K562 (cell line): ENCODE measurements around the gene CEP131. TPM values are rescaled to one million over a fixed set of nuclear protein-coding genes. Genes with fewer than 3 reads are reported as not detected.

Experiments
- CREB3 ChIP-seq: fragments of 450-650 bp; conservative IDR thresholded peaks from 2 replicates; pipeline ENCODE4 v1.6.1; 2016; ENCODE audit warnings: missing genetic modification characterization, low read depth, mild to moderate bottlenecking, missing compliant biosample characterization, moderate library complexity
- GTF2E2 ChIP-seq: fragments of 200-800 bp; sonication (Bioruptor generic); IDR thresholded peaks from 2 replicates; pipeline ENCODE4 v1.6.1; 2016; ENCODE audit warnings: missing genetic modification characterization, missing compliant biosample characterization
- HMG20B ChIP-seq: fragments of 250-450 bp; sonication (Bioruptor Pico); IDR thresholded peaks from 2 replicates; pipeline ENCODE4 v1.5.0; 2021; ENCODE audit warnings: mild to moderate bottlenecking
- MEF2A ChIP-seq: IDR thresholded peaks from 2 replicates; pipeline ENCODE4 v1.6.1; 2011; ENCODE audit warnings: low read depth, mild to moderate bottlenecking, low read length, moderate library complexity; ENCODE audit not compliant: control insufficient read depth
- NKRF ChIP-seq: fragments of 450-650 bp; IDR thresholded peaks from 2 replicates; pipeline ENCODE4 v1.6.1; 2016; ENCODE audit warnings: borderline replicate concordance
- NR2C1 ChIP-seq, 2 experiments: fragments of 450-650 bp; IDR thresholded peaks; 2 replicates each; pipeline ENCODE4 v1.6.1; 2017; ENCODE audit warnings: mild to moderate bottlenecking in 2 of 2, antibody characterized with exemption in 1 of 2, inconsistent platforms in 1 of 2, missing compliant biosample characterization in 1 of 2, missing genetic modification characterization in 1 of 2
- PKNOX1 ChIP-seq: fragments of 450-650 bp; IDR thresholded peaks from 2 replicates; pipeline ENCODE4 v1.6.1; 2016
- POLR2A ChIP-seq: fragments of 450-650 bp; conservative IDR thresholded peaks from 2 replicates; pipeline ENCODE4 v1.6.1; 2016
- RBM25 ChIP-seq: fragments of 200-400 bp; formaldehyde crosslinking; IDR thresholded peaks from 2 replicates; pipeline ENCODE4 v1.6.1; 2018; ENCODE audit warnings: low read length, low read depth, moderate library complexity; ENCODE audit not compliant: severe bottlenecking
- RNF2 ChIP-seq: sonication (generic); IDR thresholded peaks from 2 replicates; pipeline ENCODE4 v1.6.1; 2016
- SAFB ChIP-seq: fragments of 200-400 bp; formaldehyde crosslinking; IDR thresholded peaks from 2 replicates; pipeline ENCODE4 v1.6.1; 2017; ENCODE audit warnings: low read depth, low read length, borderline replicate concordance
- TCF15 ChIP-seq: fragments of 250-450 bp; sonication (Bioruptor Pico); IDR thresholded peaks from 2 replicates; pipeline ENCODE4 v1.8.0; 2022; ENCODE audit warnings: moderate library complexity, mild to moderate bottlenecking, inconsistent platforms
- VEZF1 ChIP-seq: fragments of 200-800 bp; sonication (Bioruptor generic); IDR thresholded peaks from 2 replicates; pipeline ENCODE4 v1.6.1; 2017; ENCODE audit warnings: missing genetic modification characterization, missing compliant biosample characterization
- XRCC4 ChIP-seq: IDR thresholded peaks from one replicate; pipeline ENCODE4 v1.6.1; 2011; ENCODE audit not compliant: insufficient read depth, insufficient read length; ENCODE audit errors: extremely low read depth
- ZNF174 ChIP-seq: fragments of 250-450 bp; sonication (Bioruptor Pico); IDR thresholded peaks from 2 replicates; pipeline ENCODE4 v1.4.0; 2020; ENCODE audit warnings: mild to moderate bottlenecking
- ZNF280A ChIP-seq: fragments of 450-650 bp; IDR thresholded peaks from 2 replicates; pipeline ENCODE4 v1.6.1; 2018; ENCODE audit warnings: mild to moderate bottlenecking, low read depth; ENCODE audit not compliant: partially characterized antibody
- ZNF445 ChIP-seq: fragments of 250-450 bp; sonication (Bioruptor Pico); IDR thresholded peaks from 2 replicates; pipeline ENCODE4 v1.4.0; 2020; ENCODE audit warnings: low read depth, mild to moderate bottlenecking, moderate library complexity
- ZNF57 ChIP-seq: fragments of 450-650 bp; formaldehyde crosslinking; IDR thresholded peaks from 2 replicates; pipeline ENCODE4 v1.4.0; 2020; ENCODE audit warnings: mild to moderate bottlenecking, moderate library complexity
- ZNF668 ChIP-seq: fragments of 250-450 bp; sonication (Bioruptor Pico); IDR thresholded peaks from 2 replicates; pipeline ENCODE4 v1.8.0; 2022; ENCODE audit warnings: mild to moderate bottlenecking, inconsistent platforms
- ZNF76 ChIP-seq: fragments of 250-450 bp; sonication (Bioruptor Pico); IDR thresholded peaks from 2 replicates; pipeline ENCODE4 v1.4.0; 2020; ENCODE audit warnings: mild to moderate bottlenecking, moderate library complexity, borderline replicate concordance
- polyA plus RNA-seq, 8 experiments: library from polyadenylated mRNA; depleted of rRNA in 4 of 8; stranded (reverse) in 5 of 8; unstranded in 3 of 8; fragments of >200 nt; fragmentation: Nextera tagmentation in 2 of 8; fragmentation: Illumina TruSeq in 1 of 8; extraction: Ambion mirVana in 2 of 8; extraction: Trizol in 1 of 8; gene quantifications; 2 replicates each; pipeline versions ENCODE4 v1.2.1 to v1.2.3, GENCODE V29; 2011 to 2014; ENCODE audit warnings: inconsistent platforms in 1 of 8, missing spikeins in 1 of 8
- total RNA-seq, 7 experiments: library from RNA; depleted of rRNA in 6 of 7; stranded (reverse); fragments of >200 nt in 6 of 7; fragmentation: Illumina TruSeq in 2 of 7; extraction: Trizol in 2 of 7; gene quantifications; 2 replicates each; pipeline versions ENCODE4 v1.2.1 to v1.2.3, GENCODE V29; 2011 to 2021; ENCODE audit warnings: low replicate concordance in 1 of 7

Gene CEP131
- total and polyA plus RNA-seq, 9 of the 15 experiments (the other 6 are each of a cell fraction or from before 2014, with no cell fraction given): 0.24 to 21.2 (median 2.3) TPM

GRCh38 chr17:81242421-81243332, 19.9 kb upstream of the CEP131 start (continued):
- peak; percentile 50; the same call in 1 of the 2 replicates for TF ChIP-seq VEZF1 (CRISPR knock-in tag)
- TF ChIP-seq POLR2A: peak; percentile 32; the same call in 1 of the 2 replicates
- TF ChIP-seq ZNF174 (CRISPR knock-in tag): no peak
- TF ChIP-seq TCF15 (CRISPR knock-in tag): no peak
- TF ChIP-seq CREB3 (tag): no peak
- TF ChIP-seq ZNF668 (CRISPR knock-in tag): no peak
- TF ChIP-seq HMG20B (CRISPR knock-in tag): no peak
- TF ChIP-seq NR2C1 (IDR thresholded peaks at IDR 0.05): no peak
- no peak for TF ChIP-seq NR2C1 (tag; IDR thresholded peaks at IDR 0.05)
- TF ChIP-seq ZNF445 (CRISPR knock-in tag): no peak
- no peak for TF ChIP-seq RNF2
- no peak for TF ChIP-seq ZNF76
- TF ChIP-seq RBM25: no peak
- TF ChIP-seq ZNF280A: no peak
- no peak for TF ChIP-seq ZNF57 (CRISPR knock-in tag)
- no peak for TF ChIP-seq SAFB
- TF ChIP-seq NKRF: no peak
- no peak for TF ChIP-seq XRCC4
- no peak for TF ChIP-seq MEF2A
- TF ChIP-seq PKNOX1: peak; percentile 28; the same call in 1 of the 2 replicates
- TF ChIP-seq GTF2E2 (tag): no peak
